Measurements from ENCODE around the gene KBTBD3. TPM values are rescaled to one million over a fixed set of nuclear protein-coding genes. Genes with fewer than 3 reads are reported as not detected.
A peak's percentile ranks its signal among the peaks of the same experiment; 100 is the strongest.

Gene KBTBD3, protein sequence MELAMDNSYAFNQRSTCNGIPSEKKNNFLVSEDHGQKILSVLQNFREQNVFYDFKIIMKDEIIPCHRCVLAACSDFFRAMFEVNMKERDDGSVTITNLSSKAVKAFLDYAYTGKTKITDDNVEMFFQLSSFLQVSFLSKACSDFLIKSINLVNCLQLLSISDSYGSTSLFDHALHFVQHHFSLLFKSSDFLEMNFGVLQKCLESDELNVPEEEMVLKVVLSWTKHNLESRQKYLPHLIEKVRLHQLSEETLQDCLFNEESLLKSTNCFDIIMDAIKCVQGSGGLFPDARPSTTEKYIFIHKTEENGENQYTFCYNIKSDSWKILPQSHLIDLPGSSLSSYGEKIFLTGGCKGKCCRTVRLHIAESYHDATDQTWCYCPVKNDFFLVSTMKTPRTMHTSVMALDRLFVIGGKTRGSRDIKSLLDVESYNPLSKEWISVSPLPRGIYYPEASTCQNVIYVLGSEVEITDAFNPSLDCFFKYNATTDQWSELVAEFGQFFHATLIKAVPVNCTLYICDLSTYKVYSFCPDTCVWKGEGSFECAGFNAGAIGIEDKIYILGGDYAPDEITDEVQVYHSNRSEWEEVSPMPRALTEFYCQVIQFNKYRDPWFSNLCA
- 4.9 and 6.9 TPM in 2 replicates for total RNA-seq (ENCODE audit: low replicate concordance)

DNA sequence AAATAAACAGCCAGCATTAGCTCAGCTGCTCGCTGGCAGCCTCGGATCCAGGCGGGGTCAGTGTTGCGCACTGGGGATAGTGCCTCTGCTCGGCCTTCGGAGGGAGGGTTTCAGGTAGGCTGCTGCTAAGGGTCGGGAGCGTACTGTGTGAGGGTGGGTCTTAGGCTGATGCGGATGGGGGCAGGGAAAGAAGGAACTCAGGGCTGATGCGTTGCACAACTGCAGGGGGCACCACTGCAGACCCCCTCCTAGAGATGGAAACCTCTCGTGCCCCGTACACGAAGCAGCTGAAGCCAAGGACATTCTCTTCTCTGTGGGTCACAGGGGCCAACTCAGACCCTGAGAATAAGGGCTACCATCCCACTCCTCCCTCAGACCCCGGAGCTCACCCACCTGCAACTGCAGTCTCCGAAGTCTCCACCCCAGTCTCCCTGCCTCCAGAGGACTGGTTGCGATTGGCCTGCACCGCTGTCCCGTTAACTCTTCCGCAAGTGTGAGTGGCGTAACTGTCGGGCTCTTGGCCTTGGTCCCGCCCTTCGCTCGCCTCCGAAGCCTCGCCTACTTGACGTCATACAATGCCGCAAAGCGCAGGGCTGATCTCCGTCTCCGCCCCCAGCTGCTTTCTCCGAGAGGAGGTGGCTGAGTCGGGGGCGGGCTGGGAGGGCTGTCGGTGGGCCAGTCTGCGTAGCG lies at the start of gene KBTBD3:
TSS of gene KBTBD3 (minus strand) at position 429 of the 690 bp plus-strand sequence. CDS start 18,250 bp downstream, outside the sequence.
- no peaks in the 10 kb centered on the region for H3K27me3 ChIP-seq
- H3K4me2 ChIP-seq: peak within 1 kb of the TSS; percentile 86
- peak within 1 kb of the TSS; percentile 97 for H2AFZ ChIP-seq (replicated peaks)
- peaks cover 17% of the 10 kb centered on the region for H3K36me3 ChIP-seq
- Mint-ChIP-seq H3K27me3 (ENCODE audit: insufficient read depth, low read depth) (peaks cover 2% of the 10 kb centered on the region), H3K27ac (peak within 1 kb of the TSS; percentile 99), H3K36me3 (peaks cover 21% of the 10 kb centered on the region), H3K9me3 (no peaks in the 10 kb centered on the region), H3K4me3 (peak within 1 kb of the TSS; percentile 92), H3K4me1 (peaks cover 37% of the 10 kb centered on the region)
- peak within 1 kb of the TSS; percentile 96 for H3K27ac ChIP-seq
- peaks cover 49% of the 10 kb centered on the region for H3K79me2 ChIP-seq (ENCODE audit: low read depth)
- peak; percentile 99 for DNase-seq (ENCODE audit: low spot score)
- H3K4me3 ChIP-seq: peak within 1 kb of the TSS; percentile 93
- peaks cover 11% of the 10 kb centered on the region for H3F3A ChIP-seq (ENCODE audit: low read depth)
- peak within 1 kb of the TSS; percentile 97 for H3K9ac ChIP-seq
- no peak for TF ChIP-seq EZH2phosphoT487 (IDR thresholded peaks at IDR 0.05)
- TF ChIP-seq EZH2 (IDR thresholded peaks at IDR 0.05): no peak
- TF ChIP-seq, protein P1, sequence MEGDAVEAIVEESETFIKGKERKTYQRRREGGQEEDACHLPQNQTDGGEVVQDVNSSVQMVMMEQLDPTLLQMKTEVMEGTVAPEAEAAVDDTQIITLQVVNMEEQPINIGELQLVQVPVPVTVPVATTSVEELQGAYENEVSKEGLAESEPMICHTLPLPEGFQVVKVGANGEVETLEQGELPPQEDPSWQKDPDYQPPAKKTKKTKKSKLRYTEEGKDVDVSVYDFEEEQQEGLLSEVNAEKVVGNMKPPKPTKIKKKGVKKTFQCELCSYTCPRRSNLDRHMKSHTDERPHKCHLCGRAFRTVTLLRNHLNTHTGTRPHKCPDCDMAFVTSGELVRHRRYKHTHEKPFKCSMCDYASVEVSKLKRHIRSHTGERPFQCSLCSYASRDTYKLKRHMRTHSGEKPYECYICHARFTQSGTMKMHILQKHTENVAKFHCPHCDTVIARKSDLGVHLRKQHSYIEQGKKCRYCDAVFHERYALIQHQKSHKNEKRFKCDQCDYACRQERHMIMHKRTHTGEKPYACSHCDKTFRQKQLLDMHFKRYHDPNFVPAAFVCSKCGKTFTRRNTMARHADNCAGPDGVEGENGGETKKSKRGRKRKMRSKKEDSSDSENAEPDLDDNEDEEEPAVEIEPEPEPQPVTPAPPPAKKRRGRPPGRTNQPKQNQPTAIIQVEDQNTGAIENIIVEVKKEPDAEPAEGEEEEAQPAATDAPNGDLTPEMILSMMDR (IDR thresholded peaks at IDR 0.05): peak; percentile 51
- no peaks in the 10 kb centered on the region for H3K9me3 ChIP-seq (ENCODE audit: low read depth)
- H4K20me1 ChIP-seq (ENCODE audit: low read depth): peaks cover 25% of the 10 kb centered on the region
- peaks cover 24% of the 10 kb centered on the region for H3K4me1 ChIP-seq

- no peak overlapping the region for H3K4me2 ChIP-seq
- TF ChIP-seq, protein P1 (IDR thresholded peaks at IDR 0.05): no peak
- no peak for TF ChIP-seq EZH2 (IDR thresholded peaks at IDR 0.05)
- no peak for TF ChIP-seq EZH2phosphoT487 (IDR thresholded peaks at IDR 0.05)
- H3F3A ChIP-seq (ENCODE audit: low read depth): no peaks in the 10 kb centered on the region
- H3K27ac ChIP-seq: no peak overlapping the region
- no peaks in the 10 kb centered on the region for H3K9me3 ChIP-seq (ENCODE audit: low read depth)
- no peaks in the 10 kb centered on the region for H3K9me3 Mint-ChIP-seq
- no peak overlapping the region for H3K9ac ChIP-seq
- no peak overlapping the region for H3K27ac Mint-ChIP-seq
- H3K4me3 Mint-ChIP-seq: no peak overlapping the region
- no peaks in the 10 kb centered on the region for H3K27me3 ChIP-seq
- H3K36me3 ChIP-seq: no peaks in the 10 kb centered on the region
- no peaks in the 10 kb centered on the region for H3K36me3 Mint-ChIP-seq
- no peak overlapping the region for H2AFZ ChIP-seq (replicated peaks)
- H3K79me2 ChIP-seq (ENCODE audit: low read depth): no peaks in the 10 kb centered on the region
- H4K20me1 ChIP-seq (ENCODE audit: low read depth): no peaks in the 10 kb centered on the region
- no peak overlapping the region for H3K4me3 ChIP-seq
- H3K27me3 Mint-ChIP-seq (ENCODE audit: insufficient read depth, low read depth): peaks cover 4% of the 10 kb centered on the region
- H3K4me1 Mint-ChIP-seq: no peaks in the 10 kb centered on the region
- no peaks in the 10 kb centered on the region for H3K4me1 ChIP-seq
- no peak for DNase-seq (ENCODE audit: low spot score)
Observed at GRCh38 chr11:106121570-106122320, 44.6 kb upstream of the KBTBD3 start.

- H3K27me3 Mint-ChIP-seq (ENCODE audit: insufficient read depth, low read depth): no peaks in the 10 kb centered on the region
- H3K27ac Mint-ChIP-seq: no peak overlapping the region
- no peak for DNase-seq (ENCODE audit: low spot score)
Observed at GRCh38 chr11:106105986-106106385, 28.8 kb upstream of the KBTBD3 start.

More at GRCh38 chr11:106105986-106106385, 28.8 kb upstream of the KBTBD3 start:
- Histone ChIP-seq H3K27me3 (no peaks in the 10 kb centered on the region), H3K9ac (no peak overlapping the region), H3K4me3 (no peak overlapping the region), H3K27ac (no peak overlapping the region), H2AFZ (replicated peaks) (no peak overlapping the region), H3K4me2 (no peak overlapping the region), H3K36me3 (no peaks in the 10 kb centered on the region), H4K20me1 (ENCODE audit: low read depth) (no peaks in the 10 kb centered on the region), H3F3A (ENCODE audit: low read depth) (no peaks in the 10 kb centered on the region), H3K4me1 (no peaks in the 10 kb centered on the region), H3K79me2 (ENCODE audit: low read depth) (no peaks in the 10 kb centered on the region), H3K9me3 (ENCODE audit: low read depth) (no peaks in the 10 kb centered on the region)
- H3K4me1 Mint-ChIP-seq: no peaks in the 10 kb centered on the region
- H3K4me3 Mint-ChIP-seq: no peak overlapping the region
- H3K9me3 Mint-ChIP-seq: no peaks in the 10 kb centered on the region
- TF ChIP-seq, protein P1 (IDR thresholded peaks at IDR 0.05): no peak
- TF ChIP-seq EZH2phosphoT487 (IDR thresholded peaks at IDR 0.05) (no peak), EZH2 (IDR thresholded peaks at IDR 0.05) (no peak)
- no peaks in the 10 kb centered on the region for H3K36me3 Mint-ChIP-seq

Measured in neural progenitor cell (in vitro differentiated cells).